GM12801 (cell line): ENCODE data around the gene ABI3.

Experiments used
- CTCF ChIP-seq: IDR thresholded peaks from one replicate; pipeline ENCODE4 v1.5.1; 2011; ENCODE audit warnings: control low read depth; ENCODE audit not compliant: insufficient read length; ENCODE audit errors: extremely low read depth

ABI3 gene

GRCh38 chr17:49224198-49224996, 13.9 kb downstream of the ABI3 start:
- no peak for TF ChIP-seq CTCF

GRCh38 chr17:49224997-49225337, 14.5 kb downstream of the ABI3 start:
- TF ChIP-seq CTCF, result no peak

GRCh38 chr17:49225554-49226236, 15.2 kb downstream of the ABI3 start:
- no peak for TF ChIP-seq CTCF

- no peak for TF ChIP-seq CTCF
These were observed 16.4 kb downstream of the ABI3 start for GRCh38 chr17:49226771-49227435.

- no peak for TF ChIP-seq CTCF
These were observed 17.1 kb downstream of the ABI3 start for GRCh38 chr17:49227436-49228261.

- no peak for TF ChIP-seq CTCF
These were observed 18.7 kb downstream of the ABI3 start for GRCh38 chr17:49229076-49229804.
